ENCODE data around the gene CDC34. TPM values are rescaled to one million over a fixed set of nuclear protein-coding genes. Genes with fewer than 3 reads are reported as not detected.

The CDC34 gene
- total and polyA plus RNA-seq, 7 donors = 72.6 to 160 (median 107) TPM

DNA sequence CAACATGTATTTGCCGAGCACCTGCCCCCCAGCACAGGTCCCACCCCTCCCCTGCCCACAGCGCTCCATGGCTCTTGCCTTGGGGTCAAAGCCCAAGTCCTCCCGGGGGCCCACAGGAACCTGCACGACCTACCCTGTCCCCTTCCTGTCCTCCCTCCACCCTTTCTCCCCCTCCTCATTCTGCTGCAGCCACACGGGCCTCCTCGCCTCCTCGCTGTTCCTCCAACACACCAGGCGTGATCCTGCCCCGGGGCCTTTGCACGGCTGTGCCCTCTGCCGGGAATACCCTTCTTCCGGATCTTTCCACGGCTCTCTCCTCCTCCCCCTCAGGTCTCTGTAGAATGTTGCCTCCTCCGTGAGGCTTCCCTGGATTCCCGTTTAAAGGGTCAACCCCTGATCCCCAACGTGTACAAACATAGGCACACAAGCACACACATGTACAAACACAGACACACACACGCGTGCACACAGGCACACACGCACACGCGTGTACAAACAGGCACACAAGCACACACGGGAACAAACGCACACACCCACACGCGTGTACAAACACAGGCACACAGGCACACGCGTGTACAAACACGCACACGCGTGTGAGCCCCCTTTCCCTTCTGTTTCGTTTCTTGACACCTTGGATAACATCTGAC lies 32.5 kb upstream of the CDC34 start:
- no peaks in the 10 kb centered on the region for H3K9me3 ChIP-seq
- ATAC-seq (no peak), DNase-seq (peak in 1 of 2 donors; percentile 5)
- TF ChIP-seq, protein P1, sequence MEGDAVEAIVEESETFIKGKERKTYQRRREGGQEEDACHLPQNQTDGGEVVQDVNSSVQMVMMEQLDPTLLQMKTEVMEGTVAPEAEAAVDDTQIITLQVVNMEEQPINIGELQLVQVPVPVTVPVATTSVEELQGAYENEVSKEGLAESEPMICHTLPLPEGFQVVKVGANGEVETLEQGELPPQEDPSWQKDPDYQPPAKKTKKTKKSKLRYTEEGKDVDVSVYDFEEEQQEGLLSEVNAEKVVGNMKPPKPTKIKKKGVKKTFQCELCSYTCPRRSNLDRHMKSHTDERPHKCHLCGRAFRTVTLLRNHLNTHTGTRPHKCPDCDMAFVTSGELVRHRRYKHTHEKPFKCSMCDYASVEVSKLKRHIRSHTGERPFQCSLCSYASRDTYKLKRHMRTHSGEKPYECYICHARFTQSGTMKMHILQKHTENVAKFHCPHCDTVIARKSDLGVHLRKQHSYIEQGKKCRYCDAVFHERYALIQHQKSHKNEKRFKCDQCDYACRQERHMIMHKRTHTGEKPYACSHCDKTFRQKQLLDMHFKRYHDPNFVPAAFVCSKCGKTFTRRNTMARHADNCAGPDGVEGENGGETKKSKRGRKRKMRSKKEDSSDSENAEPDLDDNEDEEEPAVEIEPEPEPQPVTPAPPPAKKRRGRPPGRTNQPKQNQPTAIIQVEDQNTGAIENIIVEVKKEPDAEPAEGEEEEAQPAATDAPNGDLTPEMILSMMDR (IDR thresholded peaks at IDR 0.05) = no peak
- no peak overlapping the region for H3K27ac ChIP-seq
- 68 to 75% (median 74%) methylated on average over 31 of the region's 31 CpGs for WGBS, 3 donors
- no peaks in the 10 kb centered on the region for H3K4me1 ChIP-seq
- intact Hi-C loops (cut with DNase I) = no loop called here
- H3K27me3 ChIP-seq (ENCODE audit: insufficient read depth in 3 of 3, low read length in 2 of 3) = peaks cover 0 to 34% (median 22%) of the 10 kb centered on the region in 3 donors
- no peak overlapping the region for H3K4me3 ChIP-seq
- no peaks in the 10 kb centered on the region for H3K36me3 ChIP-seq (ENCODE audit: insufficient read depth in 1 of 2, low read depth in 1 of 2)

- ATAC-seq (no peak), DNase-seq (peak; percentile 4 to 23)
- intact Hi-C loops (cut with DNase I) = no loop called here
- Histone ChIP-seq H3K27me3 (ENCODE audit: insufficient read depth in 3 of 3, low read length in 2 of 3) (peaks cover 0 to 18% (median 14%) of the 10 kb centered on the region in 3 donors), H3K4me3 (no peak overlapping the region), H3K9me3 (no peaks in the 10 kb centered on the region), H3K27ac (no peak overlapping the region), H3K4me1 (peaks cover 4% of the 10 kb centered on the region), H3K36me3 (ENCODE audit: insufficient read depth in 1 of 2, low read depth in 1 of 2) (no peaks in the 10 kb centered on the region)
- WGBS, 3 donors = 78 to 81% (median 80%) methylated on average over 17 of the region's 17 CpGs
- TF ChIP-seq, protein P1 (IDR thresholded peaks at IDR 0.05) = no peak
These were observed 29.9 kb upstream of the CDC34 start for GRCh38 chr19:501646-502045.

- Histone ChIP-seq H3K27me3 (ENCODE audit: insufficient read depth in 3 of 3, low read length in 2 of 3) (peaks cover 0 to 2% (median 0%) of the 10 kb centered on the region in 3 donors), H3K4me3 (no peak overlapping the region), H3K4me1 (peaks cover 14% of the 10 kb centered on the region), H3K36me3 (ENCODE audit: insufficient read depth in 1 of 2, low read depth in 1 of 2) (peaks cover 0 to 5% of the 10 kb centered on the region in 2 donors), H3K27ac (no peak overlapping the region), H3K9me3 (no peaks in the 10 kb centered on the region)
- TF ChIP-seq, protein P1 (IDR thresholded peaks at IDR 0.05) = no peak
- intact Hi-C loops (cut with DNase I) = no loop called here
- DNase-seq (peak in 1 of 2 donors; percentile 10), ATAC-seq (no peak)
- 84 to 88% (median 86%) methylated on average over 14 of the region's 14 CpGs for WGBS, 3 donors
These were observed 26.9 kb upstream of the CDC34 start for GRCh38 chr19:504616-505015.

GRCh38 chr19:506404-507285 lies 24.9 kb upstream of the CDC34 start:
- intact Hi-C loops (cut with DNase I) = no loop called here
- TF ChIP-seq, protein P1 (IDR thresholded peaks at IDR 0.05) = peak; percentile 84
- peak; percentile 97 to 98 for DNase-seq
- peak overlapping the region; percentile 97 for H3K27ac ChIP-seq
- peaks cover 14% of the 10 kb centered on the region for H3K4me1 ChIP-seq
- peak overlapping the region; percentile 100 for H3K4me3 ChIP-seq
- H3K9me3 ChIP-seq = no peaks in the 10 kb centered on the region
- 4 to 5% (median 5%) methylated on average over 47 to 48 of the region's 48 CpGs for WGBS, 3 donors
- H3K36me3 ChIP-seq (ENCODE audit: insufficient read depth in 1 of 2, low read depth in 1 of 2) = peaks cover 0 to 7% of the 10 kb centered on the region in 2 donors
- no peaks in the 10 kb centered on the region for H3K27me3 ChIP-seq (ENCODE audit: insufficient read depth in 3 of 3, low read length in 2 of 3)
- peak; percentile 89 to 92 (median 91) for ATAC-seq

Data from psoas muscle (tissue), 8 donors.